Transverse colon (tissue), 3 donors: Measurements from ENCODE around the gene GPHN.

Source experiments
- POLR2A ChIP-seq: fragments of 450-650 bp; IDR thresholded peaks from one replicate; pipeline ENCODE4 v1.6.1; 2016; ENCODE audit warnings: antibody characterized with exemption, mild to moderate bottlenecking, moderate library complexity
- TF ChIP-seq, protein P1 (sequence below), 5 experiments: fragments of 200-600 bp in 3 of 5; fragments of 450-650 bp in 2 of 5; sonication (generic) in 3 of 5; IDR thresholded peaks; 1 replicate in 2 of 5; 2 replicates in 3 of 5; pipeline ENCODE4 v1.5.1; 2016 to 2017; ENCODE audit warnings: antibody characterized with exemption in 5 of 5, inconsistent platforms in 3 of 5, mild to moderate bottlenecking in 2 of 5, moderate library complexity in 1 of 5

DNA sequence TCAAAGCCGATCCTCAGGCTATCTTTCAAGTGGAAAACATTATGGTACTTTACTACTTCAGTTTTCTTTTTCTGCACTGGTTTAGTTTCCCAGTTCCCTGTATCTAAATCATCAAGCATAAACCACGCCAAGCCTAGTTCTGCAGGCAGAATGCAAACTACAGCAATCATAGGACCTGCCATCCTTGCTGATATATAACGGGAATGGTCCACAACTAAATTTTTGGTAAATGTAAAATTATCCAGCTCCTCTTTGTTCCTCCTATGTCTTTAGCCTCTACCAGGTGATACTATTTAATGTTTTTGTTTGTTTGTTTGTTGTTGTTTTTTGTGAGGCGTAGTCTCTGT is 714.0 kb downstream of the GPHN start:
- no peak for TF ChIP-seq POLR2A
- TF ChIP-seq, protein P1, sequence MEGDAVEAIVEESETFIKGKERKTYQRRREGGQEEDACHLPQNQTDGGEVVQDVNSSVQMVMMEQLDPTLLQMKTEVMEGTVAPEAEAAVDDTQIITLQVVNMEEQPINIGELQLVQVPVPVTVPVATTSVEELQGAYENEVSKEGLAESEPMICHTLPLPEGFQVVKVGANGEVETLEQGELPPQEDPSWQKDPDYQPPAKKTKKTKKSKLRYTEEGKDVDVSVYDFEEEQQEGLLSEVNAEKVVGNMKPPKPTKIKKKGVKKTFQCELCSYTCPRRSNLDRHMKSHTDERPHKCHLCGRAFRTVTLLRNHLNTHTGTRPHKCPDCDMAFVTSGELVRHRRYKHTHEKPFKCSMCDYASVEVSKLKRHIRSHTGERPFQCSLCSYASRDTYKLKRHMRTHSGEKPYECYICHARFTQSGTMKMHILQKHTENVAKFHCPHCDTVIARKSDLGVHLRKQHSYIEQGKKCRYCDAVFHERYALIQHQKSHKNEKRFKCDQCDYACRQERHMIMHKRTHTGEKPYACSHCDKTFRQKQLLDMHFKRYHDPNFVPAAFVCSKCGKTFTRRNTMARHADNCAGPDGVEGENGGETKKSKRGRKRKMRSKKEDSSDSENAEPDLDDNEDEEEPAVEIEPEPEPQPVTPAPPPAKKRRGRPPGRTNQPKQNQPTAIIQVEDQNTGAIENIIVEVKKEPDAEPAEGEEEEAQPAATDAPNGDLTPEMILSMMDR (IDR thresholded peaks at IDR 0.05), result no peak
